HG03103 (cell line): ENCODE results near the gene TNFSF13.

Experiments
- ATAC-seq: cut with Tn5 transposase; IDR thresholded peaks from one replicate; pipeline ENCODE4 v1.9.1; 2021; ENCODE audit warnings: low read depth; ENCODE audit not compliant: unreplicated experiment

TNFSF13 gene, protein sequence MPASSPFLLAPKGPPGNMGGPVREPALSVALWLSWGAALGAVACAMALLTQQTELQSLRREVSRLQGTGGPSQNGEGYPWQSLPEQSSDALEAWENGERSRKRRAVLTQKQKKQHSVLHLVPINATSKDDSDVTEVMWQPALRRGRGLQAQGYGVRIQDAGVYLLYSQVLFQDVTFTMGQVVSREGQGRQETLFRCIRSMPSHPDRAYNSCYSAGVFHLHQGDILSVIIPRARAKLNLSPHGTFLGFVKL

DNA sequence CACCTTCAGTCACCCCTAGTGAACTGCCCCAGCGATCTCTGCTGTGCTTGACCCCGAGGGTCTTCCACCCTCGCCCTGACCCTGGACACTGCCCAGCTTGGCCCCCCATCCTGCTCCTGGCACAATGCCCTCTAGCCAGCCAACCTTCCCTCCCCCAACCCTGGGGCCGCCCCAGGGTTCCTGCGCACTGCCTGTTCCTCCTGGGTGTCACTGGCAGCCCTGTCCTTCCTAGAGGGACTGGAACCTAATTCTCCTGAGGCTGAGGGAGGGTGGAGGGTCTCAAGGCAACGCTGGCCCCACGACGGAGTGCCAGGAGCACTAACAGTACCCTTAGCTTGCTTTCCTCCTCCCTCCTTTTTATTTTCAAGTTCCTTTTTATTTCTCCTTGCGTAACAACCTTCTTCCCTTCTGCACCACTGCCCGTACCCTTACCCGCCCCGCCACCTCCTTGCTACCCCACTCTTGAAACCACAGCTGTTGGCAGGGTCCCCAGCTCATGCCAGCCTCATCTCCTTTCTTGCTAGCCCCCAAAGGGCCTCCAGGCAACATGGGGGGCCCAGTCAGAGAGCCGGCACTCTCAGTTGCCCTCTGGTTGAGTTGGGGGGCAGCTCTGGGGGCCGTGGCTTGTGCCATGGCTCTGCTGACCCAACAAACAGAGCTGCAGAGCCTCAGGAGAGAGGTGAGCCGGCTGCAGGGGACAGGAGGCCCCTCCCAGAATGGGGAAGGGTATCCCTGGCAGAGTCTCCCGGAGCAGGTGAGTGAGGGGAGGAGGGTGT, at the start of gene TNFSF13:
Gene TNFSF13, plus strand, starts transcription at position 207 of the 776 bp plus-strand sequence. Its CDS starts 290 bp downstream, at position 497.
- no peak for ATAC-seq

DNA sequence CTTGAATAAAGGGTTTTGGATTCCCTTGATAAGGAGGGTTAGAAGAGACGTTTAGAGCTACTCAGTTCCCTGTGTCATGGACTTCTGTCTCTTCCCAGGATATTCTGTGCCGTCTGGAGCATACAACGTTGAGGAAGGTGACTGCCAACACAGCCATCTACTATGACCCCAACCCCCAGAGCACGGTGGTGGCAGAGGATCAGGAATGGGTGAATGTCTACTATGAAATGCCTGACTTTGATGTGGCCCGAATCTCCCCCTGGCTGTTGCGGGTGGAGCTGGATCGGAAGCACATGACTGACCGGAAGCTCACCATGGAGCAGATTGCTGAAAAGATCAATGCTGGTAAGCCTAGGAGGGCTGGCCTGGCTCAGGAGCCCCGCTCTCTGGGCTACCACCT, 49.7 kb upstream of the TNFSF13 start:
- no peak for ATAC-seq

DNA sequence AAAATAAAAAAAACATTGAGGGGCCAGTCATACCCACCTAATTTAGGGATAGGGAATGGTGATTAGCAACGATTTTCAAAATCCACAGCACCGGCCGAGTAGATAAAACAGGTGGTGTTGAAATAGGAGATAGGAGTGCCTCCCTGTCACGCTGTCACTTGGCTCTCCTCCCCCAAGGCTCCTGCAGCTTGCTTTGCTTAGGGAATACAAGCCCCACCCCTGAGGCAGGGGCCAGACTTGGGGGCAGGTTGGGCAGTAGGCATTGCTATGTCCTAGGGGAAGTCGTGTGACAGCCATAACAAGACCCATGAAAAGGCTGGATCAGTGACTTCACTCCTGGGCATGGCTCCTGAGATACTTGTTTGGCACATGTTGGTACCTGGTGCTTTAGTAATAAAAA, 48.6 kb upstream of the TNFSF13 start:
- ATAC-seq, result no peak

DNA sequence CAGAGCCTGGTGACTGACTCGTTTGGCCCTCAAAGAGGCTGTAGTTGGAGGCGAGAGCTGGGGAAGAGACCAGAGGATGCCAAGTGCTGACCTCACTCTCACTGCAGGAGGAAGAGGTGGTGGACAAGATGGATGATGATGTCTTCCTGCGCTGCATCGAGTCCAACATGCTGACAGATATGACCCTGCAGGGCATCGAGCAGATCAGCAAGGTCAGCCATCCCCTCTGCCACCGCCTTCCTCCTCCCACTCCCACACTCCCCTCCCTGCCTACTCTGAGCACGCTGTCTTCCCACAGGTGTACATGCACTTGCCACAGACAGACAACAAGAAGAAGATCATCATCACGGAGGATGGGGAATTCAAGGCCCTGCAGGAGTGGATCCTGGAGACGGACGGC, 47.4 kb upstream of the TNFSF13 start:
- ATAC-seq, result no peak

DNA sequence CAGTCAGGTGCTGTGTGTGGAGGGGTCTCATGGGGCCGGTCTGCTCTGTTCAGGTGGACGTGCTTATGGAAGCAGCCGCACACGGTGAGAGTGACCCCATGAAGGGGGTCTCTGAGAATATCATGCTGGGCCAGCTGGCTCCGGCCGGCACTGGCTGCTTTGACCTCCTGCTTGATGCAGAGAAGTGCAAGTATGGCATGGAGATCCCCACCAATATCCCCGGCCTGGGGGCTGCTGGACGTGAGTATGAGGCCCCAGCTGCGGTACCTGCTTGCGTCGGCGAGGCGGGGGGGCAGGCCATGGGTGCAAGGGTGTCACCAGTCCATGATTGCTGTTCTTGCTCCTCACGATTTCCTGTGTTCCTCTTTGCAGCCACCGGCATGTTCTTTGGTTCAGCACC, 46.4 kb upstream of the TNFSF13 start:
- no peak for ATAC-seq

DNA sequence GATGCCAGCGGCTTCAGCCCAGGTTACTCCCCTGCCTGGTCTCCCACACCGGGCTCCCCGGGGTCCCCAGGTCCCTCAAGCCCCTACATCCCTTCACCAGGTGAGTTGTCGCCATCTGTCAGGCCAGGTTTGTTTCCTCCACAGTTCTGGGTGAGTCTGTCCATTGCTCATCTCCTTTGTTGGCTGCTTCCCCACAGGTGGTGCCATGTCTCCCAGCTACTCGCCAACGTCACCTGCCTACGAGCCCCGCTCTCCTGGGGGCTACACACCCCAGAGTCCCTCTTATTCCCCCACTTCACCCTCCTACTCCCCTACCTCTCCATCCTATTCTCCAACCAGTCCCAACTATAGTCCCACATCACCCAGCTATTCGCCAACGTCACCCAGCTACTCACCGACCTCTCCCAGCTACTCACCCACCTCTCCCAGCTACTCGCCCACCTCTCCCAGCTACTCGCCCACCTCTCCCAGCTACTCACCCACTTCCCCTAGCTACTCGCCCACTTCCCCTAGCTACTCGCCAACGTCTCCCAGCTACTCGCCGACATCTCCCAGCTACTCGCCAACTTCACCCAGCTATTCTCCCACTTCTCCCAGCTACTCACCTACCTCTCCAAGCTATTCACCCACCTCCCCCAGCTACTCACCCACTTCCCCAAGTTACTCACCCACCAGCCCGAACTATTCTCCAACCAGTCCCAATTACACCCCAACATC, 45.6 kb upstream of the TNFSF13 start:
- ATAC-seq, result no peak

DNA sequence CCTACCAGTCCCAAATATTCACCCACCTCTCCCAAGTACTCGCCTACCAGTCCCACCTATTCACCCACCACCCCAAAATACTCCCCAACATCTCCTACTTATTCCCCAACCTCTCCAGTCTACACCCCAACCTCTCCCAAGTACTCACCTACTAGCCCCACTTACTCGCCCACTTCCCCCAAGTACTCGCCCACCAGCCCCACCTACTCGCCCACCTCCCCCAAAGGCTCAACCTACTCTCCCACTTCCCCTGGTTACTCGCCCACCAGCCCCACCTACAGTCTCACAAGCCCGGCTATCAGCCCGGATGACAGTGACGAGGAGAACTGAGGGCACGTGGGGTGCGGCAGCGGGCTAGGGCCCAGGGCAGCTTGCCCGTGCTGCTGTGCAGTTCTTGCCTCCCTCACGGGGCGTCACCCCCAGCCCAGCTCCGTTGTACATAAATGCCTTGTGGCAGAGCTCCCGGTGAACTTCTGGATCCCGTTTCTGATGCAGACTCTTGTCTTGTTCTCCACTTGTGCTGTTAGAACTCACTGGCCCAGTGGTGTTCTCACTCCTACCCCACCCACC, 44.6 kb upstream of the TNFSF13 start:
- ATAC-seq, result no peak

DNA sequence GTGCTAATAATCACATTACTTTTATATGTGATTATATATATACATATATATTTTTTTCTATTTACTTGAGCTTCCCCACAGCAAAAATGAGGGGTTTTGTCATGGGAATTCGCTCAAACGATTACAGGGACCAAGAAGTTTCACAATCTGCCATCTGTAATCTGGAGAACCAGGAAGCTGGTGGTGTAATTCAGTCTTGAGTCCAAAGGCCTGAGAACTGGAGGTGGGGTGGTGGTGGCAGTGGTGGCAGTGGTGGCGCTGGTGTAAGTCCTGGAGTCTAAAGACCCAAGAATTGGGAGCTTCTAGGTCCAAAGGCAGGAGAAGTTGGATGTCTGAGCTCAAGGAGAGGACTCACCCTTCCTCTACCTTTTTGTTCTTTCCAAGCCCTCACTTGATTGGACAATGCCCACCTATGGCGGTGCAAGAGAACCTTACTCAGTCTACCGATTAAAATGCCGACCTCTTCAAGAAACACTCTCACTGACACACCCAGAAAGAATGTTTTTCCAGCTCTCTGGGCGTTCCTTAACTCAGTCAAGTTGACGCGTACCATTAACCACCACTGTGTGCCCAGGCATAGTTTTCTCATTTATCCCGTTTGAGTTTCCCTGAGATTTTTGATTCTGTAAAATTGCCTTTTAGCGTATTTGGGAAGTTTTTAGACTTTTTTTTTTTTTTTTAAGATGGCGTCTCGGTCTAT, 42.5 kb upstream of the TNFSF13 start:
- no peak for ATAC-seq

DNA sequence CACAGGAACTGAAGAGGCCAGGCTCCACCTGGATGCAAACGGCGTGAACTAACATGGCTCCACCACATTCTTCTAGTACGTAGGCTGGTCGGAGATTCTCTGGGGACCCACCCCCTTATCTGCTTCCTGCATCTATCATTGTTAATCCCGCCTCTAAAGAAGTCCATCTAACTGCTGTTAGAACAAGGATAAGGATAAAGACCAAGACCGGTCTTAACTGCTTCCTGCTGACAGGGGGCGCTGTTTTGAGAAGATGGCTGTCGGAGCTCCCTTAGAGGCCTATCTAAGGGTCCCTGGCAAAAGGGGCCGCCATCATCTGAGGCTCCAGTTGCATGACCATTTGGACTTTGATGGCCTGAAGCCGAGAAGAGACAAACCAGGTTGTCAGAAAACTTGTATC, 35.5 kb upstream of the TNFSF13 start:
- ATAC-seq, result no peak

DNA sequence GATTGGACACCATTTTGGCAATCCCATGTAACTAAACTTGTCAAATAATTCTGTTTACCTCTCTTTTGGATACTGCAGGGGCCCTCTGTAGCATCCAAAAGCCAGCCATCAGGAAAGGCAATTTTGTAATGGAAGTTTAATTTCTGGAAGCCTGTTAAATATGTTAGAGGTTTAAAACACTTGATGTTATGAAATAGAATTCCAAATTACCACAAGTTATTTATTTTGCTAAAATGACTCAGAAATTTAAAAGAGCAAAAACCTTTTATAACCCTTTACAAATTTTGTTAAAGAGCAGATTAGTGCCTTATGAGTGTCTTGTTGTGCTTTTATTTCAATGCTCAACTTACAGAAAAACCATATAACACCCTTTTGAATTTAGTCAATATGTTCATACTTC, 29.7 kb upstream of the TNFSF13 start:
- ATAC-seq, result no peak

DNA sequence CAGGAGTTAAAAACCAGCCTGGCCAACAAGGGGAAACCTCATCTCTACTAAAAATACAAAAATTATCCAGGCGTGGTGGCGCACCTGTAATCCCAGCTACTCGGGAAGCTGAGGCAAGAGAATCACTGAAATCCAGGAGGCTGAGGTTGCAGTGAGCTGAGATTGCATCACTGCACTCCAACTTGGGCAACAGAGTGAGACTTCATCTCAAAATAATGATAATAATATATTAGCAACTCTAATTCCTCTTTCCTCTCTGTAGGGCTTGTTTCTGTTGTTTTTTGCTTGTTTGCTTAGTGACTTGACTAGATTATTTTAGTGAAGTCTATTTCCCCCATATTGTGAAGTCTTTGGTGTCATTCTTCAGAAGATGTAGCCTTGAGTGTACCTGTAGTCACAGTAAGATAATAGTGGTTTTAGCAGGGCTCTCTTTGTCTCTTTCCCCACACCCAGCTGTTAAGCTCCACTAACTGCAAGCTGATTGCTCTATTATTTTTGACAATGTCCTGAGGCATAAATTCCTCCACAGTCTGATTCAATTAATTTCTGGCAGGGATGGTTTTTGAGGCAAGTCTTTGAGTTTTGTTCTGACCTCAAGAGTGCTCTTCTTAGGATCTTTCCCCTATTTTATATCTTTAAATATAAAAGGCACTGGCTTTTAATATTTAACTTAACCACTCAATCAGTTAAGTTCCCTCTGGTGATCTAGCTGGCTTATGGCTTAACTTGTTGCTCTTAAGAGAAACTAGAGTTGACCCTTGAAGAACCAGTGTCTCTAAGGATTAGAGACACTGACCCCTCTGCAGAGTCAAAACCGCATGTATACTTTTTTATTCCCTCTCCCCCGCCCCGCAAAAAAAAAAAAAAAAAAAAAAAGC, 28.3 kb upstream of the TNFSF13 start:
- no peak for ATAC-seq

DNA sequence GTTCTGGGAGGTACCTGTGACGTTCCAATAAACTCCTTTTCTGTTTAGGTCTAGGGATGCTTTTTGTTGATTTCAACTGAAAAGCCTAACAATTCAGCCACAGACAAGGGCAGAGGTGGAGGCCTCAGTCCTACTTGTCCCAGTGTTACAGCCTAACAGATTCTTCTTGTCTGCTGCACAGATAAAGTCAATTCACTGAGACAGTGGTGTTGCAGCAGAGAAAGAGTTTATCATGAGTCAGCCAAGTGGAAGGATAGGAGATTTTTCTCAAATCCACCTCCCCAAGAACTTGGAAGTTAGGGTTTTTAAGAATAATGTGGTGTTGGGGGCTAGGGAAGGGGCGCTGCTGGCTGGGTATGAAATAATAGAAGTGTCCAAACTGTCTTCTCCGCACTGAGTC, 20.5 kb upstream of the TNFSF13 start:
- ATAC-seq, result no peak

DNA sequence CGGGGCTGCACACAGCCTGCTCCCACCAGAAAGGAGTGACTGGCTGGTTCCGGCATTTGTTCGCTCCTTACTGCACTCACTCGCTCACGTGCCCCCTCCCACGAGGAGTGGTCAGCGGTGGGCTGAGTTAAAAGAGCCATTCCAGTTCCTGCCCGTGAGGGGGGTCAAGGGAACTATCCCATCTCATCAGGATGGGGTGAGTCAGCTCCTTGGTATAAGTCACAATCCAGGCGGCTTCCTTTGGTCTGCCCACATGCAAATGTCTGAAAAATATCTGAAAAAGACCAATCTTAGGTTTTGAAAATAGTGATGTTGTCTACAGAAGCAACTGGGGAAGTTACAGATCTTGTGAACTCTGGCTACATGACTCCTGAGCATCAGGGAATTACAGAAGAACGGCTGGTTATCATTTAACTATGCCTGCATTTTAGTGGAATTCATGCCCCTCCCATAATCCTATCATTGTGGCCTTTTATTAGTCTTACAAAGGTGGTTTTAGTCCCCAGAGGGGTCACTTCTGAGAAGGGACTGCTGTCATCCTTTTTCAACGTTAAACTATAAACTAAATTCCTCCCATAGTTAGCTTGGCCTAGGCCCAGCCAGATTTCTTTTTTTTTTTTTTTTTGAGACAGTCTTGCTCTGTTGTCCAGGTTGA, 19.5 kb upstream of the TNFSF13 start:
- no peak for ATAC-seq

DNA sequence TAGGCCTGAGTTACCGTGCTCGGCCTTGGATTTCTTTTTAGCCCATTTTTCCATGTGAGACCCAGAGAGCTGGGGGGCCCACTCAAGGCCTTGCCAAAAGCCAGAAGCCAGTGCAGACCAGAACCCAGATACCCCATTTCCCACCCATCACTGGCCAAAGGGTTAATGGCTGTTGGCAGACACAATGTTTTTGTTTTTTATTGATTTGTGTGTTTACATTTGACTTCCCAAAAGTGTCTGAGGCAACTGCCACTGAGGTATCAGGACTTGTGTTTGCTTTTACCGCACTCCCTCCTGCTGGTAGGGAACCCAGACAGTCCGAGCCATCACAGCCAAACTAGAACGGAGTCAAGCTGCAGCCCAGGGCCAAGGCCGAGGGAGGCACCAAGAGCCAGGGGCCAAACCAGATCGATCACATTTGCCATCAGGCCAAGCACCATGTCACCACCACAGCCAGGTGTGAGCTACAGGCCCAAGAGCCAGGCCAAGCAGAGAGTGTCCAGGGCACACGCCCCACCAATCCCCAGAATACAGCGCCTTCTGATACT, 17.4 kb upstream of the TNFSF13 start:
- ATAC-seq, result no peak

DNA sequence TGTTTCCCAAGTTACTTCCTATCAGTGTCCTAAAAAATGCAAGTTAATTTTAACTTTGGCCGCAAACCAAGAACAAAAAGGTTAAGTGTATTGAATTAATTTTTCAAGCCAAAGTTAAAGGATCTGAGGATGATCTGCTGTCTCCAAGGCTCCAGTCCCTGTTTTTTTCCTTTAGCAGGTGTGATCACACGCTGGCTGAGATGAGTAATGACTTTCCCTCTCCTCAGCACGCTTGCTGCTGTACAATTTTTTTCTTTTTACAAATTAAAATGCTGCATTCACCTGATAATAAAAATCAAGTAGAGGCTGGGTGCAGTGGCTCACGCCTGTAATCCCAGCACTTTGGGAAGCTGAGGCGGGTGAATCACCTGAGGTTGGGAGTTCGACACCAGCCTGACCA, 13.6 kb upstream of the TNFSF13 start:
- no peak for ATAC-seq

DNA sequence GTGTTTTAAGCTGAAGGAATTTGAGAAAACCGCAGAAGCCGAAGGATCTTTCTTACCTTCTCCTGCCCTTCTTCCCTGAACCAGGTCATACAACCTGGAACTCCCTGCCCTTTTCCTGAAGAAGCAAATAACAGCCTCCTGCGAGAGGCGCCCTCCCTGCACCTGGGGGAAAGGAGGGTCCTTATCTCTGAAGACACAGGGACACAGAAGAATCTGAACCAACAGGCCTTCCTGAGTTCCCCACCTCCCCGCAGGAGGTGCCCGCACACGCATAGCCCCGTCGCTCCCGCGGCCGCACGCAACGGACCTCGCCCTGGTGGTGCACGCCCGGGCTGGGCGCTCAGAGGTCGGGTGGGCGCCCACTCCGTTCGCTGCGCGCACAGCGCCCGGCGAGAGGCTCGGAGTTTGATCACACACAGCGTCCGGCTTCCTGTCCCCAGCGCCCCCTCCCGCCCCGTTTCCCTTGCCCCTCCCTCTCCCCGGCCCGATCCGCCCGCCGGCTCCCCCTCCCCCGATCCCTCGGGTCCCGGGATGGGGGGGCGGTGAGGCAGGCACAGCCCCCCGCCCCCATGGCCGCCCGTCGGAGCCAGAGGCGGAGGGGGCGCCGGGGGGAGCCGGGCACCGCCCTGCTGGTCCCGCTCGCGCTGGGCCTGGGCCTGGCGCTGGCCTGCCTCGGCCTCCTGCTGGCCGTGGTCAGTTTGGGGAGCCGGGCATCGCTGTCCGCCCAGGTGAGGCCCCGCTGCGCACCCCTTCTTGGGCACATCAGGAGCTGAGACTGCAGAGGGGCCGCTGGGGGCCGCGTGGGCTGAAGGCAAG, 9.8 kb upstream of the TNFSF13 start, which contains the start of gene TNFSF12:
Gene TNFSF12, plus strand, starts transcription at position 474 of the 816 bp plus-strand sequence. Its CDS starts 96 bp downstream, at position 570.
- no peak for ATAC-seq

DNA sequence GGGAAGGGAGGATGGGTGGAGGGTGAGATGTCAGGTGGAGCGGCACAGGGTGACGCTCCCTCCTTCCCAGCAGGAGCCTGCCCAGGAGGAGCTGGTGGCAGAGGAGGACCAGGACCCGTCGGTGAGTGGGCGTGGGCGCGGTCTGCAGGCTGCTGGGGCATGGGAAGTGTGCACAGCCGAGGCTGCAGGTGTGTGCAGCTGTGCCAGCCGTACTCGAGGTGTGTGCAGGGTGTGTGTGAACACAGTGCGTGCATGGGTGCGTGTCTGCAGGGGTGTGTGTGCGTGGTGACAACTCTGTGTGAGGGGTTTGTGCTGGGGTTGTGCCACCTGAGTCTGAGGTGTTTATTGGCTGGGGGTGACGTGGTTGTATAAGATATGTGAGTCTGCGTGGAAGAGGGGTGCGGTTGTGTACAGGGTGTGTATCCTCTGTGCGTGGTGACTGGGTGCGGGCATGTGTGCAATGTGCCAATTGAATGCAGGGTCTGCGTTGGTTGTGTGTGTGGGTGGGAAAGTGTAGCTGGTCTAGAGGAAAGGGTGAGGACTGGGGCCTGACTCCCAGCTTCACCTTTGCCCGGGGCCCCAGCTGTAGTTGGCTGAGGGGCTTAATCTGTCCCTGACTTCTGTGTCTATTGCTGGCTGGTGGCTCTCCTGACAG, 9.0 kb upstream of the TNFSF13 start:
- ATAC-seq, result no peak
